ENCODE results near the gene SPINK2. TPM values are rescaled to one million over a fixed set of nuclear protein-coding genes. Genes with fewer than 3 reads are reported as not detected.

Gene SPINK2
- total and polyA plus RNA-seq, 2 of the 13 experiments (the other 11 are each of a cell fraction or from before 2014, with no cell fraction given) = not detected

- Histone ChIP-seq H3K9me3 (ENCODE audit: low read length) (no peaks in the 10 kb centered on the region), H3K9ac (ENCODE audit: insufficient read depth, low read depth, low read length) (no peak overlapping the region), H4K20me1 (ENCODE audit: insufficient read depth, low read length) (no peaks in the 10 kb centered on the region), H3K4me1 (ENCODE audit: insufficient read depth, low read length) (no peaks in the 10 kb centered on the region), H3K4me3 (replicated peaks in 1 of 3; ENCODE audit: insufficient read depth in 1 of 3, low read depth in 2 of 3, low read length in 3 of 3) (no peak overlapping the region), H3K36me3 (replicated peaks in 1 of 2; ENCODE audit: control insufficient read depth in 1 of 2, insufficient read depth in 2 of 2, low read length in 2 of 2) (no peaks in the 10 kb centered on the region), H3K4me2 (ENCODE audit: low read depth, low read length) (no peak overlapping the region), H3K79me2 (ENCODE audit: insufficient read depth, low read length) (no peaks in the 10 kb centered on the region), H2AFZ (ENCODE audit: low read length) (no peak overlapping the region), H3K27me3 (ENCODE audit: control insufficient read depth in 1 of 2, insufficient read depth in 2 of 2, low read length in 2 of 2) (no peaks in the 10 kb centered on the region; a peak in 1 of 5 replicates), H3K27ac (ENCODE audit: extremely low read length, insufficient read depth, low read length) (no peak overlapping the region)
- FAIRE-seq = no peak
- BruUV-seq (replicated peaks) = no TSS peak
- POLR2A ChIA-PET = no interaction called here
- CTCF ChIA-PET (ENCODE audit: low intra/inter-chr PET ratio, low total read pairs) = no interaction called here
- intact Hi-C loops (cut with micrococcal nuclease; ENCODE audit: unreplicated experiment) = no loop called here
- TF ChIP-seq FOXC1 (CRISPR knock-in tag; IDR thresholded peaks at IDR 0.05; ENCODE audit: borderline replicate concordance) (no peak), ZNF326 (CRISPR knock-in tag; IDR thresholded peaks at IDR 0.05; ENCODE audit: borderline replicate concordance) (no peak), SALL2 (CRISPR knock-in tag; IDR thresholded peaks at IDR 0.05) (no peak), ZNF580 (CRISPR knock-in tag; IDR thresholded peaks at IDR 0.05; ENCODE audit: borderline replicate concordance, low read depth) (no peak), GATAD2A (CRISPR knock-in tag; IDR thresholded peaks at IDR 0.05) (no peak), ZFYVE20 (CRISPR knock-in tag; IDR thresholded peaks at IDR 0.05; ENCODE audit: borderline replicate concordance, low read depth) (no peak), SMARCC2 (IDR thresholded peaks at IDR 0.05) (no peak), YEATS4 (CRISPR knock-in tag; IDR thresholded peaks at IDR 0.05; ENCODE audit: borderline replicate concordance) (no peak), ZBTB7B (CRISPR knock-in tag; IDR thresholded peaks at IDR 0.05) (no peak), CCDC6 (CRISPR knock-in tag; IDR thresholded peaks at IDR 0.05) (no peak), RFX3 (CRISPR knock-in tag; IDR thresholded peaks at IDR 0.05) (no peak)
- ATAC-seq = no peak
- WGBS (ENCODE audit: low lambda C conversion rate) = 73% methylated on average over 13 of the region's 13 CpGs
- in situ Hi-C loops (cut with HindIII; ENCODE audit: extremely low pct_ligation_motif_present, low pct_unique_long_range_greater_than_20kb) = no loop called here
- DNase-seq (ENCODE audit: low spot score) = no peak
Measured at GRCh38 chr4:56843421-56843899, 22.0 kb upstream of the SPINK2 start.
